SW 1271 (cell line): ENCODE measurements around the gene NMU.
"Not testable (repeated sequence)": the region's sequence is repeated elsewhere in the genome, so short reads cannot be mapped to it uniquely, and the experiment has no call there.

Source experiments
- DNase-seq, 2 experiments: peaks; one replicate each; lab custom pipeline; 2025; lab: John Stamatoyannopoulos, UW

Gene NMU

GRCh38 chr4:55635741-55636655 is at the start of gene NMU:
Gene NMU, minus strand, starts transcription at chr4:55636298. Its CDS starts 106 bp downstream, at chr4:55636192.
- no peak for DNase-seq

- DNase-seq, result no peak
These were observed 48.2 kb upstream of the NMU start for GRCh38 chr4:55684276-55684675.

- DNase-seq, result not testable (repeated sequence)
These were observed 46.7 kb upstream of the NMU start for GRCh38 chr4:55682797-55683196.

- DNase-seq, result no peak
These were observed 46.2 kb upstream of the NMU start for GRCh38 chr4:55682295-55682694.

GRCh38 chr4:55681430-55681829 is 45.3 kb upstream of the NMU start:
- no peak for DNase-seq

- no peak for DNase-seq
These were observed 39.2 kb upstream of the NMU start for GRCh38 chr4:55675196-55675793.

GRCh38 chr4:55673424-55673823 is 37.3 kb upstream of the NMU start:
- DNase-seq, result no peak

GRCh38 chr4:55671667-55672066 is 35.6 kb upstream of the NMU start:
- no peak for DNase-seq

GRCh38 chr4:55670695-55671094 is 34.6 kb upstream of the NMU start:
- no peak for DNase-seq

GRCh38 chr4:55668449-55668848 is 32.4 kb upstream of the NMU start:
- no peak for DNase-seq

GRCh38 chr4:55666535-55666934 is 30.4 kb upstream of the NMU start:
- DNase-seq, result no peak

GRCh38 chr4:55663145-55663544 is 27.0 kb upstream of the NMU start:
- DNase-seq, result no peak

- no peak for DNase-seq
These were observed 25.4 kb upstream of the NMU start for GRCh38 chr4:55661398-55662056.

GRCh38 chr4:55658657-55659056 is 22.6 kb upstream of the NMU start:
- no peak for DNase-seq

- no peak for DNase-seq
These were observed 18.0 kb upstream of the NMU start for GRCh38 chr4:55654131-55654530.

GRCh38 chr4:55650483-55650882 is 14.4 kb upstream of the NMU start:
- no peak for DNase-seq

GRCh38 chr4:55637272-55637820 is 1.2 kb upstream of the NMU start:
- no peak for DNase-seq

- DNase-seq, result no peak
These were observed 530 bp upstream of the NMU start for GRCh38 chr4:55636656-55636999.

GRCh38 chr4:55635282-55635681 is 816 bp downstream of the NMU start:
- DNase-seq, result no peak

- no peak for DNase-seq
These were observed 1.5 kb downstream of the NMU start for GRCh38 chr4:55634417-55635128.

- DNase-seq, result no peak
These were observed 2.2 kb downstream of the NMU start for GRCh38 chr4:55633903-55634302.

- no peak for DNase-seq
These were observed 10.3 kb downstream of the NMU start for GRCh38 chr4:55625835-55626234.
